ENCODE measurements around the gene CYP4Z1.
"Not testable (repeated sequence)": the region's sequence is repeated elsewhere in the genome, so short reads cannot be mapped to it uniquely, and the experiment has no call there.

The CYP4Z1 gene, protein sequence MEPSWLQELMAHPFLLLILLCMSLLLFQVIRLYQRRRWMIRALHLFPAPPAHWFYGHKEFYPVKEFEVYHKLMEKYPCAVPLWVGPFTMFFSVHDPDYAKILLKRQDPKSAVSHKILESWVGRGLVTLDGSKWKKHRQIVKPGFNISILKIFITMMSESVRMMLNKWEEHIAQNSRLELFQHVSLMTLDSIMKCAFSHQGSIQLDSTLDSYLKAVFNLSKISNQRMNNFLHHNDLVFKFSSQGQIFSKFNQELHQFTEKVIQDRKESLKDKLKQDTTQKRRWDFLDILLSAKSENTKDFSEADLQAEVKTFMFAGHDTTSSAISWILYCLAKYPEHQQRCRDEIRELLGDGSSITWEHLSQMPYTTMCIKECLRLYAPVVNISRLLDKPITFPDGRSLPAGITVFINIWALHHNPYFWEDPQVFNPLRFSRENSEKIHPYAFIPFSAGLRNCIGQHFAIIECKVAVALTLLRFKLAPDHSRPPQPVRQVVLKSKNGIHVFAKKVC
- 0 to 0.24 (median 0) reads per million in 4 experiments for total RNA-seq

GRCh38 chr1:47067097-47067594 lies at the start of gene CYP4Z1:
Gene CYP4Z1 (plus strand): TSS chr1:47067231. CDS start chr1:47067491, 260 bp downstream.
- DNase-seq: no peak

DNA sequence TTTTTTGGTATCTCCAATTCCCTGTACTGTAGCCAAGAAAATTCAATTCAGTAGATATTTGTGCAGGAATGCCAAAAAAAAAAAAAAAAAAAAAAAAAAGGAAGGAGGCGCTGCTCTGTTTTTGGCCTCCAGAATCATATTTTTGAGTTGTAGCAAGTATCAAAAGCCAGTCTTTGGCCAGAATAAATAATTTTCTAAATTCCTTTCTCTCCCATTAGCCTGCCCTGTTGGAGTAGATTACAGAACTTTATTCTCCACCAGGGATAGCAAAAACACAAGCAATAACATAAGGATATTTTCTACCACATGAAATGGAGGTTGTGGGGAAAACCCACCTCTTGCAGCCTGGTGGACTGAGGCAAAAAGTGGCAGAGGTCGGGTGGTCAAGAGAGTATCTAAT lies 46.0 kb upstream of the CYP4Z1 start:
- DNase-seq: no peak

DNA sequence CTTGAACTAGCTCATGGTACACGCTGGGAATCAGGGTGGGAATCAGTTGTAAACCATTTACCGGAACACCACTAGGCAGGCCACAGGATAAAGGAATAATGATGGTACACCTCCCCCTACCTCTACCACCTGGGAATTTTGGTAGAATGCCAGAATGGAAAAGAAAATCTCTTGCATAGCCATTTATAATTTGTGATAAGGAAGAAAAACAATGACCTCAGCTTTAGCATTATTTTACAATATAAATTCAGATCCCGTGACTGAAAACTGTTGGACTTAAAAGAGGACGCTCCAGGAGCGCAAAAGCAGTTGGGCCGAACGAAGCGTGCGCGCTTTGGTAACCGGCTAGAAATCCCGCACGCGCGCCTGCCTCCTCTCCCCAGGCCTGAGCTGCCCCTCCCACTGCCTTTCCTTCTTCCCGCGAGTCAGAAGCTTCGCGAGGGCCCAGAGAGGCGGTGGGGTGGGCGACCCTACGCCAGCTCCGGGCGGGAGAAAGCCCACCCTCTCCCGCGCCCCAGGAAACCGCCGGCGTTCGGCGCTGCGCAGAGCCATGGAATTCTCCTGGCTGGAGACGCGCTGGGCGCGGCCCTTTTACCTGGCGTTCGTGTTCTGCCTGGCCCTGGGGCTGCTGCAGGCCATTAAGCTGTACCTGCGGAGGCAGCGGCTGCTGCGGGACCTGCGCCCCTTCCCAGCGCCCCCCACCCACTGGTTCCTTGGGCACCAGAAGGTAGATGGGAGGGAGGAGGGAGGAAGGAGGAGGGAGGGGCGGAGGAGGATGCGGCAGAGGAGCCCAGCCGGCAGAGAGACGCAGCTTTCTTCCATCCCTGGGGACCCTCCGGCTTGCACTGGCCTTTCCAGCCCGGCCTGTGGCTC lies 43.5 kb upstream of the CYP4Z1 start, which contains the start of gene CYP4X1:
Gene CYP4X1 (plus strand): TSS at position 402 of the 873 bp plus-strand sequence. CDS start 149 bp downstream, at position 551.
- DNase-seq: no peak

DNA sequence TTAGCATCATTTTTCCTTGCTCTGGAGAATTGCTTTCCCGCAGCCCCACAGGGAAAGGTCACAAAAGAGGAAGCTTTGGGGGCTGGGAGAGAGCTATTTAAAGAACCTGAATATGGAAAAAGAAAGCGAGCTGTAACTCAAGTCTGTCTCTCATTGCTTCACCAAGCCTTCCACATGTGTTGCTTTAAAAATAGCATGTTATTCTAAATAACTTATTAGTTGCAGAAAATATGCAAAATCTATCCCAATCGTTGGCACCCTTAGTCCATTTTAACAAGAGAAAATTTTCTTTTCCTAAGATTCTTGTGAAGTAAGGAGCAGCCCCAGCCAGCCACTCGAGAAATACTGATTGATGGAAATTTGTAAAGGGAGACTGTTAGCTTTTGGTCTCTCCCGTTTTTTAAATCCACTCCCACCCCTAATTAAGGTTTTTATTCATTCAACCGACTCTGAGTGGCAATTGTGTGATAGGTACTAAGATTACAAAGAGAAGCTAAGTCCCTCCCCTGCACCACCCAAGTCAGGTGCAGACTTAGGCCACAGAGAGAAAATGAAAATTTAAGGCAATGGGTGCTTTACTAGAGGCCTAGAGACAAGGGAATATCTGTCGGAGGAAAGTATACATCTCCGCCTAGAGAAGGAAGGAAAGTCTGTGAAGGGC lies 42.8 kb upstream of the CYP4Z1 start:
- no peak for DNase-seq

DNA sequence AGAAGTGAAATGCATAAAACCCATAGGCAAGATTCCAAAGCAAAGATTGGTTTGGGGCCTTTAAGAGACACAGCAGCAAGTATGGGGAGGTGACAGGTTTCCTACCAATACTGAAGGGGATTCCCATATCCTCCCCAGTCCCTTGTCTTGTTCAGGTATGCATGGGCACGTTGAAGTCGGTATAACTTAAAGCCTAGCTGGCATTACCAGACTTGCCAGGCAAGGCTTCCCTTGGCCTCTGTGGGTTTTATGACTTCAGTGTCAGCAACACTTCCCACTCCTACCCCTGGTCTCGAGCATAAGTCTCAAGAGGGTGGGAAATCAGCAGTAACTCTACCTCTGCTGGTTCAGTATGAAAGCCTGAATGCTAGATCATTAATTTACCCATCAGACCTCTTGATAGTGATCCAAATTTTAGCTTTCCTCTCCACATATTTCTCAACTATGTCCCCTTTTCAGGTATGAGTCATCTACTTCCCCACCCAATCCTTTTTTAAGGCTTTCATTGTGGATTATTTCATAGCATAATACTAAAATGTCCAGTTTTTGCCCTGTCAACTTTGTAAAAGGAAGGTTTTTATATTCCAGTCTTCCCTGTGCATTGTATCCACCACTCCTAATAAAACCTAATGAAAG lies 36.7 kb upstream of the CYP4Z1 start:
- no peak for DNase-seq

DNA sequence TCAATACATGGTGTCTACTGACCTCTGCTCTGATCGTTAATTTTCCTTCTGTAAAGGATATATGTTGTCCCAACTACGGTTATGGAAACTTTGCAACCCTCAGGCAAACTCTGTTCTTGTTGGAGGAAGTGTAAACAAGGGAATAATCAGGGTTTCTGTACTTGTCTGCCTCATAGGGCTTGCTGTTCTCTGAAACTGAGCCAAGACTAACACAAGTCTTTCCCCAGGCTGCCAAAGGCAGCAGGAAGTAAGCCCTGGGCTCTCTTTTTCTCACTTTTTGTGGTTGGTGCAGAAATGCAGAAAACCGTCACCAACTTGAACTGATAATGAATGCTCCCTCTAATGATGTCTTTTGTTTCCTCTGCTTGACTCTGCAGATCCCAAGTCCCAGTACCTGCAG lies 36.0 kb upstream of the CYP4Z1 start:
- no peak for DNase-seq

DNA sequence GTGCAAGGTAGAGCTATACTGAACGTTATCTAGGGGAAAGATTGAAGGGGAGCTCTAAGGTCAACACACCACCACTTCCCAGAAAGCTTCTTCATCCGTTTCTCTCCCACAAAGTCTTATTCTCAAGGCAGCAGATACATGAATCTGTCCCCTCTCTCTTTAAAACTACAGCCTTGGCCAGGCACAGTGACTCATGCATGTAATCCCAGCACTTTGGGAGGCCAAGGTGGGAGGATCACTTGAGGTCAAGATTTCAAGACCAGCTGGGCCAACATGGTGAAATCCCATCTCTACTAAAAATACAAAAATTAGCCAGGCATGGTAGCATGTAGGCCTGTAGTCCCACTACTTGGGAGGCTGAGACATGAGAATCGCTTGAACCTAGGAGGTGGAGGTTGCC lies 35.4 kb upstream of the CYP4Z1 start:
- no peak for DNase-seq

DNA sequence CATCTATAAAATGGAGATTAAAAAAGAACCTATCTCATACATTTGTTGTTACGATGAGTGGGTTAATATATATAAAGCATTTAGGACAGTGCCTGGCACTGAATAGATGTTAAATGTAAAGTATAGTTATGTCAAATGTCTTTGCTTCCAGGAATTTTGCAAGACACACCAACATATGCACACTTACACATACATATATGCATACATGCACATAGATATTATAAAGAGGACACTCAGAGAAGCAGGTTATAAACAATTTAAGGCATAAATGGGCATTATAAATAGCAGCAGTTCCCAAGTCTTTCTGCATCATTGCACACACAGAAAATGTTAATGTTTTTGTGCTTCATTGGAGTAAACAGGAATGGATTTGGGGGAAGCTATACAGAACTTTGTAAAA lies 30.3 kb upstream of the CYP4Z1 start:
- DNase-seq: no peak

DNA sequence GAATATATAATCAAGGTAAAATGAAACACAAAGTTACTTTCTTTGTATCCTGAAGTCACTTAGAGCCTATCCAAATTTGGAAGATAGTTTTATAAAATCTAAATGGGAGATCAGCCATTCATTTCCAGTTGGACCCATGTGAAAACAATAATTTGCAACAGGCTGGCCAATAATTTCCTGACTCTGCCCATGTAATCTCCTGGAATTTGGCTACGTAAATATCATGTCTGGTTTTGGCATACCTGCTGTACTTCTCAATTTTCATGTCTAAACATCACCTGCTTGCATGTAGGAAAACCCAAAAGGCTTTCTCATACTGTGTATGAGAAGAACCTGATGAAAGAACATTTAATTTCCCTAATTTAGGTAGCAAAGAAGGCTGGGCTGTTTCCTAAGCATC lies 7.7 kb upstream of the CYP4Z1 start:
- no peak for DNase-seq

DNA sequence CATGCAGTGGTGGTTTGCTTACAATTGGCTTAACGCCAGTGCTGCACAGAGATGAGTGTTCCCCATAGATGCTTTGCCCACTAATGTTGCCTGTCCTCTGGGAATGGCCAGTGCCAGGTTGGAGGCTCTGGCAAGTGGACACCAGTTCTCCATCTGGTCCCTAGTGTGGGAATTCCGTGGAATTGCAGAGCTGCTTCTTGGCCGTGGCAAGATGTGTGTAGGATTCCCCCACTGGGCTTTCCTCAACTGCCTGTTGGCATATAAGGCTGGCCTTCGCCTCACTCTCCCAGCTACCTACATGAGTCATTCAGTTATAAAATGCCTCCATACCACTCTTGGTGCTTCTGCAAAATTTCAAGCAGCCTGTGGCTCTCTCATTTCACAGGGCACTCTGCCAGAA lies 2.0 kb downstream of the CYP4Z1 start:
- DNase-seq: not testable (repeated sequence)

DNA sequence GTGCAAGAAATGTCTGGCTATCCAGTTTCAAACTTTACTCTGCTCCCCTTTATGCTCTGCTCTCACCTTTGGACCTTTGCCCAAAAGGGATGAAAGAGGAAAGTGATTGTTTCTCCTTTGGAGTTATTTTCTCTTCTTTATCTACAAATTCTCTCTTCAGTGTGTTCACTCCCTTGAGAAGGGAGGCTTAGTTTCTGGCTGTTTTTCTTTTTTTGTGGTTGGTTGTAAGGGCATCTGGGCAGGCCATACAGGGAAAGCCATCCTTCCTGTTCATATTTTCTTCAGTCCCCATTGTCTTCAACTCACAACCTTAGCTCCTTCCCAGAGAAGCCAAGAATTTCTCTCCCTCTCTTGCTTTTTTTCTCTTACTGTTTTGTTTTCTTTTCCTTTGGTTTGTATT lies 2.5 kb downstream of the CYP4Z1 start:
- DNase-seq: not testable (repeated sequence)

- not testable (repeated sequence) for DNase-seq
These were observed 22.3 kb downstream of the CYP4Z1 start for GRCh38 chr1:47089356-47089755.

GRCh38 chr1:47091476-47091875 lies 24.4 kb downstream of the CYP4Z1 start:
- DNase-seq: not testable (repeated sequence)

DNA sequence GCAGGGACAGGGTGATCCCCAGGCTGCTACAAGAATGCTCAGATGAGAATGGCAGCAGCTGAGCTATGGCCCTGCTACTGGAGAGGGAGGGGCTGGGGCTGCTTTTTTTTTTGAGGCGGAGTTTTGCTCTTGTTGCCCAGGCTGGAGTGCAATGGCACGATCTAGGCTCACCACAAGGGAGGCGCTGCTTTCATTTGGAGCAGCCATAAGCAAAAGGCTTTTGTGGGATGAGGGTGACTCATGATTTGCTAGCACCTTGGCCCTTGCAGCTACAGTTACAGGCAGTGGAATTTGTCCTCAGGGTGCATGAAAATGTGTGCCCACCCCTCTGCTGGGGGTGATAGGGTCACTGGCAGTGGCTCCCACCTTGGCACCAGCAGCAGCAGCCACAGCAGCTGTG lies 37.8 kb downstream of the CYP4Z1 start:
- no peak for DNase-seq

- no peak for DNase-seq
These were observed 39.8 kb downstream of the CYP4Z1 start for GRCh38 chr1:47106792-47107191.

- DNase-seq: not testable (repeated sequence)
These were observed 41.0 kb downstream of the CYP4Z1 start for GRCh38 chr1:47107851-47108574.

- not testable (repeated sequence) for DNase-seq
These were observed 42.5 kb downstream of the CYP4Z1 start for GRCh38 chr1:47109482-47109881.

DNA sequence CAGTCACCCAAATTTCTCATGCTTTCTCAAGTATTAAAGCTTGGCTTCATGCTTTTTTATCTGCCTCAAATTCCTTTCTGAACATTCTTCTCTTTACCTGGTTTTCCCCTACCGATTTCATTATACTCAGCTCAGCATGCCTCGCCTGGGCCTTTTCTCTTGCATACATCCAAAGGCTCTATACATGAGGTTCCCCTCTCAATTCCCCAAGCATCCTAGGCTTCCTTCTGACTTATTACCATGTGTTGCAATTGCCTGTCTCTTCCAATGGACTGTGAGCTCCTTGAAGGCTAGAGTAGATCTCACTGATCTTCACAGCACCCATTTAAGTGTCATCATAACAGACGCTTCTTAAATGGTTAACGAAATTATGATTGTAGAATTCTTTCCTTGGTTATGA lies 46.1 kb downstream of the CYP4Z1 start:
- DNase-seq: no peak

- DNase-seq: not testable (repeated sequence)
These were observed 54.0 kb downstream of the CYP4Z1 start for GRCh38 chr1:47121039-47121438.

DNA sequence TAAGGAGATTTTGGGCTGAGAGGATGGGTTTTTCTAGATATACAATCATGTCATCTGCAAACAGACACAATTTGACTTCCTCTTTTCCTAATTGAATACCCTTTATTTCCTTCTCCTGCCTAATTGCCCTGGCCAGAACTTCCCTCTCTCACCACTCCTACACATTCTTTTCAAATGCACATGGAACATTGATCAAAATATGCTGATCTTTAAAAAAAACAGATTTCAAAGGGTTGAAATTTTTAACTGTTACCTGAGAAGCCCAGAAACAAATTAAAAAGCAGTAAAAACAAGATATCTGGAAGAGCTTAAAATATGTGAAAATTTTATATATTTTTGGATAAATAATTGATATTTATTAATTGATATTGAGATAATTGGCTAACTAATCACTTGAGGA lies 57.8 kb downstream of the CYP4Z1 start:
- not testable (repeated sequence) for DNase-seq

- DNase-seq: not testable (repeated sequence)
These were observed 60.0 kb downstream of the CYP4Z1 start for GRCh38 chr1:47126997-47127396.
